Mesenchymal stem cell (in vitro differentiated cells and primary cell): ENCODE results near the gene KCTD5.

Experiments used
- DNase-seq: peaks from one replicate; pipeline ENCODE4 v3.0.0-alpha.2; 2013
- H2AFZ ChIP-seq: one replicate; pipeline ENCODE4 v1.6.1; 2013; ENCODE audit warnings: low read depth, mild to moderate bottlenecking, control low read depth, inconsistent platforms, low read length, moderate library complexity
- H2AK5ac ChIP-seq: 2 replicates; pipeline ENCODE4 v1.6.1; 2013; ENCODE audit warnings: low read length, moderate library complexity, mild to moderate bottlenecking, inconsistent platforms; ENCODE audit not compliant: severe bottlenecking
- H2BK120ac ChIP-seq: one replicate; pipeline ENCODE4 v1.6.1; 2013; ENCODE audit warnings: low read depth, mild to moderate bottlenecking, inconsistent platforms, low read length, moderate library complexity
- H2BK12ac ChIP-seq, 2 experiments: one replicate each; pipeline ENCODE4 v1.6.1; 2013; ENCODE audit warnings: inconsistent platforms in 2 of 2, low read length in 2 of 2, mild to moderate bottlenecking in 2 of 2, moderate library complexity in 2 of 2, control low read depth in 1 of 2
- H2BK15ac ChIP-seq: one replicate; pipeline ENCODE4 v1.6.1; 2013; ENCODE audit warnings: mild to moderate bottlenecking, low read depth, inconsistent platforms; ENCODE audit not compliant: poor library complexity, severe bottlenecking
- H2BK5ac ChIP-seq: 2 replicates; pipeline ENCODE4 v1.6.1; 2013; ENCODE audit warnings: low read depth, mild to moderate bottlenecking, low read length, control low read depth, inconsistent platforms; ENCODE audit not compliant: poor library complexity, severe bottlenecking
- H3K14ac ChIP-seq, 2 experiments: one replicate each; pipeline ENCODE4 v1.6.1; 2013; ENCODE audit warnings: inconsistent platforms in 2 of 2, low read length in 2 of 2, control low read depth in 1 of 2, mild to moderate bottlenecking in 1 of 2, moderate library complexity in 1 of 2
- H3K18ac ChIP-seq, 2 experiments: one replicate each; pipeline ENCODE4 v1.6.1; 2013; ENCODE audit warnings: inconsistent platforms in 2 of 2, low read length in 2 of 2, control low read depth in 1 of 2, low read depth in 1 of 2, mild to moderate bottlenecking in 1 of 2
- H3K23ac ChIP-seq, 2 experiments: one replicate each; pipeline ENCODE4 v1.6.1; 2013; ENCODE audit warnings: inconsistent platforms in 2 of 2, low read length in 2 of 2, mild to moderate bottlenecking in 2 of 2, moderate library complexity in 2 of 2, control low read depth in 1 of 2
- H3K27ac ChIP-seq: 2 replicates; pipeline ENCODE4 v1.5.1; 2013; ENCODE audit warnings: mild to moderate bottlenecking, moderate library complexity, low read length, control low read depth, inconsistent platforms; ENCODE audit not compliant: poor library complexity, severe bottlenecking
- H3K27me3 ChIP-seq, 2 experiments: 2 replicates each; pipeline versions ENCODE4 v1.6.1 to v1.7.0; 2013; ENCODE audit warnings: low read length in 2 of 2, mild to moderate bottlenecking in 2 of 2, moderate library complexity in 2 of 2, control low read depth in 1 of 2, inconsistent platforms in 1 of 2; ENCODE audit not compliant: control insufficient read depth in 1 of 2, insufficient read depth in 1 of 2
- H3K36me3 ChIP-seq, 2 experiments: 2 replicates each; pipeline versions ENCODE4 v1.6.1 to v1.7.0; 2013; ENCODE audit warnings: low read length in 2 of 2, control low read depth in 1 of 2, inconsistent platforms in 1 of 2, low read depth in 1 of 2, mild to moderate bottlenecking in 1 of 2; ENCODE audit not compliant: insufficient read depth in 2 of 2, control insufficient read depth in 1 of 2
- H3K4ac ChIP-seq, 2 experiments: one replicate each; pipeline ENCODE4 v1.6.1; 2013; ENCODE audit warnings: inconsistent platforms in 2 of 2, low read length in 2 of 2, mild to moderate bottlenecking in 2 of 2, moderate library complexity in 2 of 2, control low read depth in 1 of 2, low read depth in 1 of 2
- H3K4me1 ChIP-seq: 2 replicates; pipeline ENCODE4 v1.6.1; 2013; ENCODE audit warnings: low read depth, low read length, control low read depth; ENCODE audit not compliant: control insufficient read depth, insufficient read depth
- H3K4me2 ChIP-seq: 2 replicates; pipeline ENCODE4 v1.6.1; 2013; ENCODE audit warnings: low read length, mild to moderate bottlenecking, inconsistent platforms; ENCODE audit not compliant: poor library complexity, severe bottlenecking
- H3K4me3 ChIP-seq, 2 experiments: 2 replicates each; pipeline versions ENCODE4 v1.5.1 to v1.7.0; 2013; ENCODE audit warnings: low read length in 2 of 2, mild to moderate bottlenecking in 2 of 2, control low read depth in 1 of 2, low read depth in 1 of 2; ENCODE audit not compliant: insufficient read depth in 1 of 2
- H3K79me1 ChIP-seq: replicated peaks from 2 replicates; pipeline ENCODE4 v1.6.1; 2013; ENCODE audit warnings: mild to moderate bottlenecking, control low read depth, low read length, inconsistent platforms; ENCODE audit not compliant: poor library complexity, severe bottlenecking
- H3K9ac ChIP-seq: 2 replicates; pipeline ENCODE4 v1.7.0; 2013; ENCODE audit warnings: mild to moderate bottlenecking, low read length, moderate library complexity
- H3K9me3 ChIP-seq: 2 replicates; pipeline ENCODE4 v1.7.0; 2013; ENCODE audit warnings: mild to moderate bottlenecking, low read length; ENCODE audit not compliant: control insufficient read depth
- H4K8ac ChIP-seq: one replicate; pipeline ENCODE4 v1.6.1; 2013; ENCODE audit warnings: inconsistent platforms, mild to moderate bottlenecking, low read length, moderate library complexity
- H4K91ac ChIP-seq: one replicate; pipeline ENCODE4 v1.6.1; 2013; ENCODE audit warnings: mild to moderate bottlenecking, low read length, inconsistent platforms
- whole genome bisulfite sequencing: methylation state at CpG from one replicate; pipeline ENCODE4 v1.1.7; 2013; ENCODE audit warnings: mixed read lengths; 5-methylcytosine and 5-hydroxymethylcytosine counted together

KCTD5 gene

GRCh38 chr16:2717383-2718263, 35.3 kb downstream of the KCTD5 start:
- no peak overlapping the region for H2AFZ ChIP-seq
- H3K9ac ChIP-seq = no peak overlapping the region
- no peaks in the 10 kb centered on the region for H3K36me3 ChIP-seq
- no peak overlapping the region for H4K91ac ChIP-seq
- H3K27me3 ChIP-seq = peaks cover 0 to 3% of the 10 kb centered on the region in 2 experiments
- no peak overlapping the region for H2AK5ac ChIP-seq
- no peak overlapping the region for H3K18ac ChIP-seq
- no peak overlapping the region for H2BK5ac ChIP-seq
- H3K14ac ChIP-seq = no peak overlapping the region
- no peak overlapping the region for H3K4ac ChIP-seq
- no peaks in the 10 kb centered on the region for H3K9me3 ChIP-seq
- H3K4me3 ChIP-seq = no peak overlapping the region
- H2BK15ac ChIP-seq = no peak overlapping the region
- peaks cover 20% of the 10 kb centered on the region for H3K4me1 ChIP-seq
- H3K79me1 ChIP-seq = no peaks in the 10 kb centered on the region
- 85% methylated on average over 21 of the region's 21 CpGs for WGBS
- H3K4me2 ChIP-seq = no peak overlapping the region
- no peak overlapping the region for H3K27ac ChIP-seq
- H2BK12ac ChIP-seq = no peak overlapping the region
- no peak overlapping the region for H3K23ac ChIP-seq
- no peak for DNase-seq
- H4K8ac ChIP-seq = no peak overlapping the region
- H2BK120ac ChIP-seq = no peak overlapping the region

GRCh38 chr16:2719328-2720063, 37.2 kb downstream of the KCTD5 start:
- H4K8ac ChIP-seq = peak overlapping the region; percentile 48
- DNase-seq = no peak

GRCh38 chr16:2720064-2720457, 37.7 kb downstream of the KCTD5 start, which contains the start of gene PRSS27:
Gene PRSS27, minus strand, starts transcription at chr16:2720224. Its CDS starts 64 bp downstream, at chr16:2720160.
- peak within 1 kb of the TSS; percentile 72 for H3K4me2 ChIP-seq
- peaks cover 20% of the 10 kb centered on the region for H3K4me1 ChIP-seq
- no peak within 1 kb of the TSS for H2BK5ac ChIP-seq
- H3K9ac ChIP-seq = peak within 1 kb of the TSS; percentile 77
- H3K14ac ChIP-seq = no peak within 1 kb of the TSS
- H3K4ac ChIP-seq = peak within 1 kb of the TSS; percentile 72 to 76
- peak within 1 kb of the TSS in 1 of 2 experiments; percentile 64 for H2BK12ac ChIP-seq
- H4K8ac ChIP-seq = peak within 1 kb of the TSS; percentile 97
- peak within 1 kb of the TSS; percentile 91 for H2BK15ac ChIP-seq
- H3K27ac ChIP-seq = no peak within 1 kb of the TSS
- no peaks in the 10 kb centered on the region for H3K9me3 ChIP-seq
- H3K27me3 ChIP-seq = peaks cover 4 to 7% of the 10 kb centered on the region in 2 experiments
- H2BK120ac ChIP-seq = no peak within 1 kb of the TSS
- H2AK5ac ChIP-seq = no peak within 1 kb of the TSS
- peak within 1 kb of the TSS; percentile 71 for H4K91ac ChIP-seq
- no peaks in the 10 kb centered on the region for H3K79me1 ChIP-seq
- H3K4me3 ChIP-seq = peak within 1 kb of the TSS; percentile 71 to 74
- H3K36me3 ChIP-seq = no peaks in the 10 kb centered on the region
- no peak within 1 kb of the TSS for H3K23ac ChIP-seq
- H3K18ac ChIP-seq = peak within 1 kb of the TSS; percentile 70 to 86
- DNase-seq = no peak
- WGBS = 92% methylated on average over 22 of the region's 26 CpGs
- peak within 1 kb of the TSS; percentile 88 for H2AFZ ChIP-seq

More at GRCh38 chr16:2719328-2720063, 37.2 kb downstream of the KCTD5 start:
- Histone ChIP-seq H3K14ac (no peak overlapping the region), H3K4ac (peak overlapping the region in 1 of 2 experiments; percentile 24), H3K4me2 (no peak overlapping the region), H4K91ac (peak overlapping the region; percentile 18), H3K79me1 (no peaks in the 10 kb centered on the region), H3K9ac (no peak overlapping the region), H3K9me3 (no peaks in the 10 kb centered on the region), H2BK5ac (no peak overlapping the region), H3K23ac (no peak overlapping the region), H3K27ac (no peak overlapping the region), H3K18ac (no peak overlapping the region), H3K4me1 (peaks cover 20% of the 10 kb centered on the region), H2AFZ (no peak overlapping the region), H2BK15ac (no peak overlapping the region), H3K4me3 (peak overlapping the region in 1 of 2 experiments; percentile 71), H2BK12ac (no peak overlapping the region), H3K36me3 (no peaks in the 10 kb centered on the region), H3K27me3 (peaks cover 3% of the 10 kb centered on the region in 2 experiments), H2BK120ac (no peak overlapping the region), H2AK5ac (no peak overlapping the region)
- WGBS = 84% methylated on average over 13 of the region's 16 CpGs
